H7 (cell line): ENCODE results near the gene XXYLT1. TPM values are rescaled to one million over a fixed set of nuclear protein-coding genes. Genes with fewer than 3 reads are reported as not detected.

ENCODE experiments used
- DNase-seq: peaks from one replicate; pipeline ENCODE4 v3.0.0; 2012
- H3K27me3 ChIP-seq: 2 replicates; pipeline ENCODE4 v1.6.0; 2011; ENCODE audit warnings: mild to moderate bottlenecking, low read length; ENCODE audit not compliant: control insufficient read depth, insufficient read depth
- H3K36me3 ChIP-seq: replicated peaks from 2 replicates; pipeline ENCODE4 v1.5.1; 2011; ENCODE audit warnings: low read length; ENCODE audit not compliant: control insufficient read depth, insufficient read depth
- H3K4me3 ChIP-seq: 2 replicates; pipeline ENCODE4 v1.5.1; 2011; ENCODE audit warnings: low read depth, mild to moderate bottlenecking, control low read depth, low read length, moderate library complexity; ENCODE audit not compliant: insufficient read depth
- total RNA-seq: library from RNA; depleted of rRNA; stranded (reverse); fragments of >200 nt; shearing (Covaris generic); gene quantifications from 2 replicates; pipeline ENCODE4 v1.2.3, GENCODE V29; 2014; rRNA removed

Gene XXYLT1
- total RNA-seq, 1 experiment from 2014 or later = 40.9 TPM

DNA sequence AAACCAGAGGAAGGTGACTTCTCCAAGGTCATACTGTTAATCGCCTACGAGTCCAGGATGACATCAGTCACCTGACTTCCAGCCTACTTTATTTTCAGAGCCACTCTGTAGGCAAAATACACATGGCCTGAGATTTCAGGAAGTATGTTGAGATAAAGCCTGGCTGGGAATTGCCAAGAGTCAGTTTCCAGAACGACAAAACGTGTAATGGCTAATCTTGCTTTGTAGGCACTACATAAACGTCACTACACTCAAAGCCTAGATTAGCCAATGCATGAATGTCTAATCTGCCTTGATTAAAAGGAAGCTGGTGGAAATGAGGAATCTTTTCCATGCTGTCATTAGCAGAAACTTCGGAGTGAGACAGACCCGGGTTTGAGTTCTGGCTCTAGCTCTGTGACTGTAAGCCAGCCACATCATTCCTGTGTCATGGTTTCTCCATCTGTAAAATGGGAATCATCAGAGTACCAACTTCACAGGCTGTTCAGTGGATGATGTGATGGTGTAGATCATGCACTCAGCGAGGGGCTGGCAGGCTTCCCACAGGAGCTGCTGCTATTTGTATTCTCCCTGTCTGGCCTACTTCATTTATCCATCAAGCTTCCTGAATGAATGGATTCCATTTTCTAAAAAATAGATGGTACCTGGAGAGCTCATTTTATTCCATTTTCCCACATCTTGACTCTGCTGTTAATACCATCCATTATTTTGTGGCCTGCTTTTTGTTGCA, 241.9 kb downstream of the XXYLT1 start:
- H3K27me3 ChIP-seq = no peaks in the 10 kb centered on the region
- H3K36me3 ChIP-seq = no peaks in the 10 kb centered on the region
- H3K4me3 ChIP-seq = no peak overlapping the region
- no peak for DNase-seq

DNA sequence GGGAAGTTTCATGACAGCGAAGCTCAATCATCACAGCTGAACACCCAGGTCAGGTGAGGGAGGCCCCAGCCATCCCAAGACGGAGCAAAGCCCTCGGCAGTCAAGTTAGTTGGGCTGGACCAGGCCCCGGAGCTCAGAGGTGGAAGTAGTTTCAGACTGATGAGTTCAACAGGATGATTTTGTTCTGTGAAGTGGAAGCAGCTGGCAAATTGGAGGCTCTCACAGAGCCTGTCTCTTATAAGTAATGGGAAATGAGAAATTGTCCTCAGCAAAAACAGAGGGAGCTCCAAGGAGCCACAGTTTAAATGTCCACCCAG, 245.1 kb downstream of the XXYLT1 start:
- H3K36me3 ChIP-seq = no peaks in the 10 kb centered on the region
- no peak overlapping the region for H3K4me3 ChIP-seq
- no peak for DNase-seq
- no peaks in the 10 kb centered on the region for H3K27me3 ChIP-seq

DNA sequence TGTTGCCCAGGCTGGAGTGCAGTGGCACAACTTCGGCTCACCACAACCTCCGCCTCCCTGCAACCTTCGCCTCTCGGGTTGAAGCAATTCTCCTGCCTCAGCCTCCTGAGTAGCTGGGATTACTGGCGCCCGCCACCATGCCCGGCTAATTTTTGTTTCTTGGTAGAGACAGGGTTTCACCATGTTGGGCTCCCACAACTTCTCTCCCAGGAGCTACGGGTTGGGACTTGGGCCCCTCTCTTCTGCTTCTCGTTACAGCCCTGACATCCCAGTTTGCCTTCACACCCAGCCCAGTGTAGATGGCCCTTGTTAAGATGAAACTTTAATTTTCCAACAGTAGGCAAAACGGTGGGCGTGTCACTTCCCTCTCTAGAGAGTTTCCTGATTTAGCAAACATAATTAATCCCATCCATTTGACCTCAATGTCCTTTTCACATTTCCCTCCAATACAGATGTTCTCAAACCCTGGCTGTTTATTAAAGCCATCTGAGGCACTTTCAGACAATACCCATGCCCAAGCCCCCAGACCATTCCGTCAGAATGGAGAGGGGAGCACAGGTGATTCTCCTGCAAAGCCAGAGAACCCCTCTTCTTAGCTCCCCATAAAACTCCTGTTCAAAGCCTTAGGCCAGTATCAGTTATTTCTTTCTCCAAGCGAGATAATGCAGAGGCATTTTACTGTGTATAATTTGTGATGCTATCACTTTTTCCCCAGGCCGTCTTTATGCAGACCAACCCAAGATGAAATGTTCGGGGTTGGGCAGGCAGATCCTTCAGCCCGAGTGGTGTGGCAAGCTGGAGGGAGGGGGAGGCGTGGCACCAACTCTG, 245.7 kb downstream of the XXYLT1 start:
- DNase-seq = no peak

GRCh38 chr3:195023989-195024388, 247.0 kb downstream of the XXYLT1 start:
- H3K27me3 ChIP-seq = no peaks in the 10 kb centered on the region
- no peaks in the 10 kb centered on the region for H3K36me3 ChIP-seq
- no peak overlapping the region for H3K4me3 ChIP-seq
- DNase-seq = no peak

More for the DNA sequence above, 245.7 kb downstream of the XXYLT1 start:
- no peak overlapping the region for H3K4me3 ChIP-seq
- H3K27me3 ChIP-seq = no peaks in the 10 kb centered on the region
- no peaks in the 10 kb centered on the region for H3K36me3 ChIP-seq

DNA sequence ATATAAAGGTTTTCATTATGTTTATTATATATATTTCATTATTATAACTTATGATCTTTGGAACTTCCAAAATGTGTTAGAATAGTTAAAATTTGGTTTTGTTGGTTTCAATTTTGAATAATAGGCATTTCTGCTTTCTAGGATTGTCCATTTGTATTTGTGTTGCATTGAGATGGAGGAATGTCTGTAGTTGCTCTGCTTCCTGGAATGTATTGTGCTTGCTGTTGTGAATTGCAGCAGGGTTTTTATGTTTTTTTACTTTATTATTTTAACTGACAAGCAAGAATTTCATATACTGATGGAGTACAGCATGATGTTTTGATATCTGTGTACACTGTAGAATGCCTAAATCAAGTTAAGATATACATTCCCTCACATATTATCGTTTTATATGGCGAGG, 247.4 kb downstream of the XXYLT1 start:
- Histone ChIP-seq H3K4me3 (no peak overlapping the region), H3K27me3 (no peaks in the 10 kb centered on the region), H3K36me3 (no peaks in the 10 kb centered on the region)
- DNase-seq = no peak

GRCh38 chr3:195021692-195022091, 249.3 kb downstream of the XXYLT1 start:
- Histone ChIP-seq H3K36me3 (no peaks in the 10 kb centered on the region), H3K4me3 (no peak overlapping the region), H3K27me3 (no peaks in the 10 kb centered on the region)
- no peak for DNase-seq

DNA sequence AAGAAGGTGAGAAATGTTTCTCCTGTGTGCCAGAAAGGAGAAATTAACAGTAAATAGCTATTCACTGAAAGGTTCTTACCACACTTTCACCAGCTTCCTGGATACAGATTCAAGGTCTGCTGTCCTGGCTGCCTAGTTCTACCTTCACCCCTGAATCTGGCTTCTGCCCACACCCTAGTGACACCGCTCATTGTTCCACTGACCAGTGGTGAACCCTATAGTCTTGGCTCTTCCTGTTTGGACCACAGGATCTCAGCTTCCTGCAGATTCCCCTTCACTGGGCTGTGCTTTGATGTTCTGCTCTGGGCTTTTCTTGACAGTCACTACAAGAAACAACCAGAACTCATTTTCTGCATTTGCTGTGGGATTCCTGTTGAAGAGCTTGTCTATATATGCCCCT, 250.0 kb downstream of the XXYLT1 start:
- no peak for DNase-seq

GRCh38 chr3:195020185-195020584, 250.8 kb downstream of the XXYLT1 start:
- H3K4me3 ChIP-seq = no peak overlapping the region
- H3K36me3 ChIP-seq = no peaks in the 10 kb centered on the region
- DNase-seq = no peak
- no peaks in the 10 kb centered on the region for H3K27me3 ChIP-seq

More for the DNA sequence above, 250.0 kb downstream of the XXYLT1 start:
- Histone ChIP-seq H3K36me3 (no peaks in the 10 kb centered on the region), H3K27me3 (no peaks in the 10 kb centered on the region), H3K4me3 (no peak overlapping the region)

DNA sequence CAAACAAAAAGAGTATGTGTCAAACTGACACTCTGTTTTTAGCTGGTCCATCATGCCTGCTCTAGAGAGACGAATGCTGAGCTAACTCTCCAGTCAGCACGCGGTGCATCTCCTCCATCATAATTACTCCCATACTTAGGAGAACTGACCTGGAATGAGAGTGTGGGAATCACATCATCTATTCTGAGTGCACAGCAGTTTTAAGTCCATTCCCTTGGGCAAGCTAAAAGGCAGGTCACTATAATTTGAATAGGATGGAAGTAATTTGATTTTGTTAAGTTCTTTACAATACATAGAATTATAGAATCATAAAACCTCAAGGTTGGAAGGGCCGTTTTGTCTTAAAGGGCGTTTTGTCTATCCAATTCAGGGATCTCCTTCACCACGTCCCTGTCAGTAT, 251.6 kb downstream of the XXYLT1 start:
- DNase-seq = no peak
- H3K36me3 ChIP-seq = no peaks in the 10 kb centered on the region
- H3K27me3 ChIP-seq = no peaks in the 10 kb centered on the region
- H3K4me3 ChIP-seq = no peak overlapping the region

Other genes starting within 250 kb of the XXYLT1 start
- gene ACAP2, start 171.9 kb upstream of the XXYLT1 start, total RNA-seq = 27.5 and 45.9 TPM in 2 replicates